Measurements from ENCODE around the gene SPOCK1. TPM values are rescaled to one million over a fixed set of nuclear protein-coding genes. Genes with fewer than 3 reads are reported as not detected.

The SPOCK1 gene
- total and polyA plus RNA-seq, 2 of the 4 experiments (the other 2 are of a cell fraction): 5.0 to 20.3 TPM

DNA sequence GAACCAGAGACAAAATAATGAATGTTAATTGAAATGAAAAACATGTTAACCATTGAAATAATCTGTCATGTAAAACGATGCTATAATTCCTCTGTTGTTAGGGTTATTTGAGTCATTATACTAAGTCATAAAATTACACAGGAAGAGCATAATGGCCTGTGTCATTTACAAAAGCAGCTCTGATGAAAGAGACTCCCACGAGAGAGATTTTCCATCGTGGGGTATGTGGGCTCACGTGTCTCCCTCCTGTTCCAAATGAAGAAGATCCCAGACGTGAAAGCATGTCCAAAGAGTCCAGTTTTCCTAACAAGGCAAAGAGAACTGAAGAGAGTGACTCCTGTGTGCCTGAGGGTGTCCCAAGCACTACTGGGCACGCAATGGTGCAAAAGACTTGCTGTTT is 379.8 kb downstream of the SPOCK1 start:
- Histone ChIP-seq H3K23ac (ENCODE audit: low read depth, low read length) (no peak overlapping the region), H2BK15ac (ENCODE audit: low read depth, low read length) (no peak overlapping the region), H3K18ac (ENCODE audit: low read depth, low read length) (no peak overlapping the region), H3K9ac (ENCODE audit: low read depth, low read length) (no peak overlapping the region), H3K27ac (ENCODE audit: insufficient read depth, low read length) (no peak overlapping the region), H3K4me1 (ENCODE audit: control insufficient read depth, insufficient read depth, low read length) (no peaks in the 10 kb centered on the region), H2BK5ac (ENCODE audit: low read depth, low read length, poor library complexity, severe bottlenecking) (no peak overlapping the region), H2AK5ac (ENCODE audit: low read depth, low read length) (no peak overlapping the region), H3K14ac (replicated peaks; ENCODE audit: low read depth, low read length) (no peak overlapping the region), H4K20me1 (ENCODE audit: insufficient read depth, low read length) (no peaks in the 10 kb centered on the region), H3K4me2 (ENCODE audit: low read depth, low read length) (no peak overlapping the region), H3K4me3 (ENCODE audit: insufficient read depth, low read depth, low read length) (no peak overlapping the region), H2AK9ac (replicated peaks; ENCODE audit: low read depth, low read length, poor library complexity) (no peak overlapping the region), H2AFZ (replicated peaks; ENCODE audit: low read length, poor library complexity) (no peak overlapping the region), H4K8ac (ENCODE audit: low read depth in 2 of 2, low read length in 2 of 2) (no peak overlapping the region), H3K9me1 (ENCODE audit: insufficient read depth, low read length) (no peaks in the 10 kb centered on the region), H4K5ac (ENCODE audit: low read depth, low read length) (no peak overlapping the region), H3K36me3 (ENCODE audit: control insufficient read depth, insufficient read depth, low read length) (no peaks in the 10 kb centered on the region), H2BK20ac (ENCODE audit: low read depth, low read length) (no peak overlapping the region), H3K27me3 (ENCODE audit: control insufficient read depth, insufficient read depth, low read length) (no peaks in the 10 kb centered on the region), H3K56ac (ENCODE audit: extremely low read depth, insufficient read depth, low read length) (no peak overlapping the region), H3K4ac (ENCODE audit: low read depth, low read length) (no peak overlapping the region), H3K9me3 (ENCODE audit: control insufficient read depth, insufficient read depth, low read length) (no peaks in the 10 kb centered on the region), H3K79me1 (ENCODE audit: low read depth in 1 of 2, low read length in 2 of 2) (no peaks in the 10 kb centered on the region), H4K91ac (ENCODE audit: insufficient read depth, low read depth, low read length) (no peak overlapping the region), H2BK120ac (ENCODE audit: low read depth, low read length) (no peak overlapping the region)
- ChIA-PET CTCF (no interaction called here), POLR2A (ENCODE audit: unreplicated experiment) (no interaction called here)
- TF ChIP-seq CEBPB (IDR thresholded peaks at IDR 0.05; ENCODE audit: low read depth, low read length): no peak
- no peak for TF ChIP-seq MXI1 (IDR thresholded peaks at IDR 0.05; ENCODE audit: borderline replicate concordance, low read depth, low read length)
- TF ChIP-seq RCOR1 (IDR thresholded peaks at IDR 0.05; ENCODE audit: insufficient replicate concordance, low read length): no peak
- no peak for TF ChIP-seq MAZ (IDR thresholded peaks at IDR 0.05; ENCODE audit: borderline replicate concordance, low read depth, low read length)
- TF ChIP-seq SMC3 (IDR thresholded peaks at IDR 0.05; ENCODE audit: low read depth, low read length): no peak
- TF ChIP-seq, protein P1, sequence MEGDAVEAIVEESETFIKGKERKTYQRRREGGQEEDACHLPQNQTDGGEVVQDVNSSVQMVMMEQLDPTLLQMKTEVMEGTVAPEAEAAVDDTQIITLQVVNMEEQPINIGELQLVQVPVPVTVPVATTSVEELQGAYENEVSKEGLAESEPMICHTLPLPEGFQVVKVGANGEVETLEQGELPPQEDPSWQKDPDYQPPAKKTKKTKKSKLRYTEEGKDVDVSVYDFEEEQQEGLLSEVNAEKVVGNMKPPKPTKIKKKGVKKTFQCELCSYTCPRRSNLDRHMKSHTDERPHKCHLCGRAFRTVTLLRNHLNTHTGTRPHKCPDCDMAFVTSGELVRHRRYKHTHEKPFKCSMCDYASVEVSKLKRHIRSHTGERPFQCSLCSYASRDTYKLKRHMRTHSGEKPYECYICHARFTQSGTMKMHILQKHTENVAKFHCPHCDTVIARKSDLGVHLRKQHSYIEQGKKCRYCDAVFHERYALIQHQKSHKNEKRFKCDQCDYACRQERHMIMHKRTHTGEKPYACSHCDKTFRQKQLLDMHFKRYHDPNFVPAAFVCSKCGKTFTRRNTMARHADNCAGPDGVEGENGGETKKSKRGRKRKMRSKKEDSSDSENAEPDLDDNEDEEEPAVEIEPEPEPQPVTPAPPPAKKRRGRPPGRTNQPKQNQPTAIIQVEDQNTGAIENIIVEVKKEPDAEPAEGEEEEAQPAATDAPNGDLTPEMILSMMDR (conservative IDR thresholded peaks at IDR 0.05; ENCODE audit: low read depth, low read length): no peak
- no peak for TF ChIP-seq BHLHE40 (IDR thresholded peaks at IDR 0.05; ENCODE audit: low read depth, low read length)
- in situ Hi-C loops (cut with MboI; ENCODE audit: low sequenced_read_pairs) (no loop called here), dilution Hi-C loops (cut with HindIII; ENCODE audit: low sequenced_read_pairs, unreplicated experiment) (no loop called here), intact Hi-C loops (cut with micrococcal nuclease) (no loop called here)
- ATAC-seq (ENCODE audit: low read depth) (no peak), DNase-seq (no peak)
- WGBS, 2 experiments (ENCODE audit: extremely low coverage in 2 of 2, insufficient read length in 1 of 2): no CpG with 5 or more reads among the region's 6 CpGs
- BruUV-seq (replicated peaks): no TSS peak

All from IMR-90 (cell line).